H1 (cell line): ENCODE data around the gene LIX1L.

Experiments
- CTCF ChIP-seq, 3 experiments: IDR thresholded peaks; 1 replicate in 2 of 3; 2 replicates in 1 of 3; pipeline versions ENCODE4 v1.5.1 to v1.6.1; 2011; ENCODE audit warnings: low read length in 3 of 3, mild to moderate bottlenecking in 3 of 3, inconsistent platforms in 2 of 3, low read depth in 1 of 3, moderate library complexity in 1 of 3; ENCODE audit not compliant: insufficient read depth in 1 of 3; ENCODE audit errors: control extremely low read depth in 1 of 3
- JUN ChIP-seq: IDR thresholded peaks from 2 replicates; pipeline ENCODE4 v1.6.1; 2011; ENCODE audit warnings: low read depth, mild to moderate bottlenecking, improper control_type of control experiment, low read length
- RAD21 ChIP-seq, 2 experiments: IDR thresholded peaks in 1 of 2; conservative IDR thresholded peaks in 1 of 2; 2 replicates each; pipeline ENCODE4 v1.6.1; 2011; ENCODE audit warnings: low read depth in 2 of 2, low read length in 2 of 2, improper control_type of control experiment in 1 of 2, inconsistent platforms in 1 of 2, mild to moderate bottlenecking in 1 of 2, moderate library complexity in 1 of 2
- RFX5 ChIP-seq: IDR thresholded peaks from 2 replicates; pipeline ENCODE4 v1.6.1; 2011; ENCODE audit warnings: low read depth, low read length, improper control_type of control experiment, borderline replicate concordance

- TF ChIP-seq JUN: no peak
- no peak for TF ChIP-seq CTCF (IDR thresholded peaks at IDR 0.05; ENCODE audit: control extremely low read depth in 1 of 3, insufficient read depth in 1 of 3, low read depth in 1 of 3, low read length in 3 of 3)
- no peak for TF ChIP-seq RFX5
- no peak for TF ChIP-seq RAD21 (IDR thresholded peaks at IDR 0.05 in 1 of 2, conservative IDR thresholded peaks at IDR 0.05 in 1 of 2; ENCODE audit: low read depth in 2 of 2, low read length in 2 of 2)
Observed at GRCh38 chr1:145964328-145965118, 6.7 kb upstream of the LIX1L start, which contains the start of the genes ANKRD34A and POLR3GL.
